ENCODE results near the gene LONP1. TPM values are rescaled to one million over a fixed set of nuclear protein-coding genes. Genes with fewer than 3 reads are reported as not detected.

Gene LONP1
- total RNA-seq, 2 experiments from 2014 or later: 98.7 to 106 TPM

DNA sequence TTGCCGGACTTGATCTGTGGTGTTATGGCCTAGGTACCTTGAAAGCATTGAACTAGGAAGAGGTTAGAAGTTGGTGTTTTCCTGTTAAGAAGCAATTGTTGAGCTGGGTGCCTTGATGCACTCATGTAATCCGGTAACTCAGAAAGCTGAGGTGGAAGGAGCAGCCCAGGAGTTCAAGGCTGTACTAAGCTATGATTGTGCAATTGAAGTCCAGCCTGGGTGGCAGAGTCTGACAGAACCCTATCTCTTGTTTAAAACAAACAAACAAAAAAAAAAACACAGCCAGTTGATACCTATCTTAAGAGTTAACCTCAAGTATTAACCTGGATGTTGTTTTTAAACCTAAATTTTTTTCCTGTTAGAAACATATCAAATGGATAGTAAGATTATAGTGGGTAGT lies 77.7 kb downstream of the LONP1 start:
- Mint-ChIP-seq H3K27ac (no peak overlapping the region), H3K9me3 (no peaks in the 10 kb centered on the region), H3K36me3 (ENCODE audit: low read depth) (peaks cover 60% of the 10 kb centered on the region), H3K27me3 (no peaks in the 10 kb centered on the region), H3K4me1 (peaks cover 19% of the 10 kb centered on the region), H3K4me3 (no peak overlapping the region)
- POLR2A ChIA-PET: interaction anchor here (0.9 to 1.9 kb wide), 2 partner anchors 9 to 20 kb away, joined by 3 to 4 read pairs; partner anchors contain the start of genes SAFB and SAFB2
- no peak for DNase-seq
- CTCF ChIA-PET: no interaction called here

Other genes starting within 250 kb of the LONP1 start
- gene TINCR, start 152.2 kb downstream of the LONP1 start, total RNA-seq: under 1 TPM; 0.38 to 0.53 TPM
- gene SAFB2, start 97.4 kb downstream of the LONP1 start, total RNA-seq: 10 to 100 TPM; 90.5 to 90.7 TPM
- gene SAFB, start 97.1 kb downstream of the LONP1 start, total RNA-seq: 100 to 1,000 TPM; 124 to 126 TPM
- gene MICOS13, start 39.6 kb downstream of the LONP1 start, total RNA-seq: 10 to 100 TPM; 38.7 to 39.5 TPM
- gene HSD11B1L, start 39.1 kb downstream of the LONP1 start, total RNA-seq: 1 to 10 TPM; 2.5 to 3.2 TPM
- 1,000 to 10,000 TPM; 1,036 to 1,058 TPM for gene RPL36, start 29.9 kb downstream of the LONP1 start, total RNA-seq
- gene CATSPERD, start 491 bp upstream of the LONP1 start, total RNA-seq: not detected
- 1 to 10 TPM; 2.3 to 2.4 TPM for gene PRR22, start 64.6 kb upstream of the LONP1 start, total RNA-seq
- 10 to 100 TPM; 38.3 to 42.1 TPM for gene DUS3L, start 71.0 kb upstream of the LONP1 start, total RNA-seq
- gene NRTN, start 84.9 kb upstream of the LONP1 start, total RNA-seq: under 1 TPM; 0.20 to 0.43 TPM
- not detected for gene FUT6, start 119.6 kb upstream of the LONP1 start, total RNA-seq
- not detected for gene FUT3, start 131.3 kb upstream of the LONP1 start, total RNA-seq
- gene FUT5, start 150.4 kb upstream of the LONP1 start, total RNA-seq: under 1 TPM in 1 of 2 experiments, not detected in 1; 0.23 TPM
- 100 to 1,000 TPM; 217 to 220 TPM for gene NDUFA11, start 183.6 kb upstream of the LONP1 start, total RNA-seq
- gene VMAC, start 184.7 kb upstream of the LONP1 start, total RNA-seq: 1 to 10 TPM; 7.6 to 7.9 TPM
- gene CAPS, start 194.1 kb upstream of the LONP1 start, total RNA-seq: 10 to 100 TPM; 11.8 to 12.5 TPM

All from activated CD4-positive, alpha-beta memory T cell treated with anti-CD3 and anti-CD28 coated beads, Interleukin-2, amount 10 ng/mL, durations not matched to agents 7 days and 5 days (primary cell).